Stimulated activated CD8-positive, alpha-beta memory T cell treated with anti-CD3 and anti-CD28 coated beads, Interleukin-4, amount 100 ng/mL, for 1 hour (primary cell): ENCODE measurements around the gene RBBP6.
"Not testable (repeated sequence)": the region's sequence is repeated elsewhere in the genome, so short reads cannot be mapped to it uniquely, and the experiment has no call there.

Experiments used
- DNase-seq, 2 donors: peaks; one replicate each; pipeline ENCODE4 v3.0.0-alpha.2; 2020; ENCODE audit warnings: low read depth in 2 of 2, low spot score in 1 of 2

Gene RBBP6

GRCh38 chr16:24555346-24555872, 16.0 kb downstream of the RBBP6 start:
- no peak for DNase-seq

GRCh38 chr16:24562811-24563210, 23.4 kb downstream of the RBBP6 start:
- no peak for DNase-seq

GRCh38 chr16:24568392-24568791, 29.0 kb downstream of the RBBP6 start:
- no peak for DNase-seq

GRCh38 chr16:24571096-24571495, 31.7 kb downstream of the RBBP6 start:
- DNase-seq, result no peak

GRCh38 chr16:24572069-24572468, 32.7 kb downstream of the RBBP6 start:
- no peak for DNase-seq

- DNase-seq, result no peak
These were observed 33.8 kb downstream of the RBBP6 start for GRCh38 chr16:24573141-24573540.

- DNase-seq, result not testable (repeated sequence)
These were observed 35.4 kb downstream of the RBBP6 start for GRCh38 chr16:24574515-24575485.

GRCh38 chr16:24575791-24576190, 36.4 kb downstream of the RBBP6 start:
- not testable (repeated sequence) for DNase-seq

GRCh38 chr16:24577167-24577566, 37.8 kb downstream of the RBBP6 start:
- no peak for DNase-seq

GRCh38 chr16:24580665-24581064, 41.3 kb downstream of the RBBP6 start:
- no peak for DNase-seq

- DNase-seq, result no peak
These were observed 44.1 kb downstream of the RBBP6 start for GRCh38 chr16:24583494-24583893.

GRCh38 chr16:24589997-24590396, 50.6 kb downstream of the RBBP6 start:
- DNase-seq, result no peak

- DNase-seq, result no peak
These were observed 59.5 kb downstream of the RBBP6 start for GRCh38 chr16:24598777-24599437.

- DNase-seq, result no peak
These were observed 70.0 kb downstream of the RBBP6 start for GRCh38 chr16:24609417-24609739.

- no peak for DNase-seq
These were observed 70.5 kb downstream of the RBBP6 start for GRCh38 chr16:24609740-24610415.

- no peak for DNase-seq
These were observed 71.0 kb downstream of the RBBP6 start for GRCh38 chr16:24610416-24610755.

- no peak for DNase-seq
These were observed 71.9 kb downstream of the RBBP6 start for GRCh38 chr16:24611310-24611709.

GRCh38 chr16:24612656-24613055, 73.3 kb downstream of the RBBP6 start:
- DNase-seq, result no peak

- DNase-seq, result not testable (repeated sequence)
These were observed 73.9 kb downstream of the RBBP6 start for GRCh38 chr16:24613267-24613666.

- DNase-seq, result no peak
These were observed 78.1 kb downstream of the RBBP6 start for GRCh38 chr16:24617502-24617901.
